ENCODE measurements around the gene RERE.

The RERE gene

GRCh38 chr1:8407652-8408051, 409.8 kb downstream of the RERE start:
- no peak for DNase-seq
- Histone ChIP-seq H3K36me3 (ENCODE audit: control insufficient read depth, insufficient read depth, low read length) (peaks cover 10% of the 10 kb centered on the region), H3K4me1 (ENCODE audit: control insufficient read depth, insufficient read depth, low read length, poor library complexity, severe bottlenecking) (peaks cover 38% of the 10 kb centered on the region), H3K27me3 (replicated peaks; ENCODE audit: control insufficient read depth, insufficient read depth, low read length, poor library complexity, severe bottlenecking) (no peaks in the 10 kb centered on the region), H3K4me3 (ENCODE audit: insufficient read depth, low read depth, low read length, poor library complexity, severe bottlenecking) (peak overlapping the region; percentile 19), H3K9me3 (ENCODE audit: control insufficient read depth, low read length) (no peaks in the 10 kb centered on the region), H3K27ac (ENCODE audit: insufficient read depth, low read length, poor library complexity, severe bottlenecking) (no peak overlapping the region)

DNA sequence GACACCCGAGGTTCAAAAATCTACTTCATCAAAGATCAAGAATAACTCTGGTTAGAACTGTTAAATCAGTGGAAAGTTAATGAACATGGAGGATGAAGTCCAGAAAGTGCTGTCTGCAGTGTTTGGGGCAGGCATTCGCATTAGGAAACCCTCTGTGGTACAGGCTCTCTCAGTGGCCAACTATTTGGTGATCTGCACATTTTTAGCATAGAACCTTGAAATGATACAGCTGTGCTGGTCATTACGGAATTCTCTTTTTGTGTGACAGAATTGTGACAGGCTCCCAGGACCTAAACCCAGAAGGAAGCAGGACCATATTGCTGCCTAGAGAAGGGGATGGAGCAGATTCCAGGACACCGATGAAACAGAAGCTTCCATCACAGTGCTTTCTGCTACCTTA, 410.5 kb downstream of the RERE start:
- no peaks in the 10 kb centered on the region for H3K27me3 ChIP-seq (replicated peaks; ENCODE audit: control insufficient read depth, insufficient read depth, low read length, poor library complexity, severe bottlenecking)
- DNase-seq = no peak
- peaks cover 10% of the 10 kb centered on the region for H3K36me3 ChIP-seq (ENCODE audit: control insufficient read depth, insufficient read depth, low read length)
- no peak overlapping the region for H3K27ac ChIP-seq (ENCODE audit: insufficient read depth, low read length, poor library complexity, severe bottlenecking)
- no peaks in the 10 kb centered on the region for H3K9me3 ChIP-seq (ENCODE audit: control insufficient read depth, low read length)
- no peak overlapping the region for H3K4me3 ChIP-seq (ENCODE audit: insufficient read depth, low read depth, low read length, poor library complexity, severe bottlenecking)
- peaks cover 38% of the 10 kb centered on the region for H3K4me1 ChIP-seq (ENCODE audit: control insufficient read depth, insufficient read depth, low read length, poor library complexity, severe bottlenecking)

- no peak for DNase-seq
- Histone ChIP-seq H3K9me3 (ENCODE audit: control insufficient read depth, low read length) (no peaks in the 10 kb centered on the region), H3K27me3 (replicated peaks; ENCODE audit: control insufficient read depth, insufficient read depth, low read length, poor library complexity, severe bottlenecking) (no peaks in the 10 kb centered on the region), H3K27ac (ENCODE audit: insufficient read depth, low read length, poor library complexity, severe bottlenecking) (no peak overlapping the region), H3K4me1 (ENCODE audit: control insufficient read depth, insufficient read depth, low read length, poor library complexity, severe bottlenecking) (peaks cover 38% of the 10 kb centered on the region), H3K4me3 (ENCODE audit: insufficient read depth, low read depth, low read length, poor library complexity, severe bottlenecking) (no peak overlapping the region), H3K36me3 (ENCODE audit: control insufficient read depth, insufficient read depth, low read length) (peaks cover 10% of the 10 kb centered on the region)
Observed at GRCh38 chr1:8406011-8406410, 411.4 kb downstream of the RERE start.

DNA sequence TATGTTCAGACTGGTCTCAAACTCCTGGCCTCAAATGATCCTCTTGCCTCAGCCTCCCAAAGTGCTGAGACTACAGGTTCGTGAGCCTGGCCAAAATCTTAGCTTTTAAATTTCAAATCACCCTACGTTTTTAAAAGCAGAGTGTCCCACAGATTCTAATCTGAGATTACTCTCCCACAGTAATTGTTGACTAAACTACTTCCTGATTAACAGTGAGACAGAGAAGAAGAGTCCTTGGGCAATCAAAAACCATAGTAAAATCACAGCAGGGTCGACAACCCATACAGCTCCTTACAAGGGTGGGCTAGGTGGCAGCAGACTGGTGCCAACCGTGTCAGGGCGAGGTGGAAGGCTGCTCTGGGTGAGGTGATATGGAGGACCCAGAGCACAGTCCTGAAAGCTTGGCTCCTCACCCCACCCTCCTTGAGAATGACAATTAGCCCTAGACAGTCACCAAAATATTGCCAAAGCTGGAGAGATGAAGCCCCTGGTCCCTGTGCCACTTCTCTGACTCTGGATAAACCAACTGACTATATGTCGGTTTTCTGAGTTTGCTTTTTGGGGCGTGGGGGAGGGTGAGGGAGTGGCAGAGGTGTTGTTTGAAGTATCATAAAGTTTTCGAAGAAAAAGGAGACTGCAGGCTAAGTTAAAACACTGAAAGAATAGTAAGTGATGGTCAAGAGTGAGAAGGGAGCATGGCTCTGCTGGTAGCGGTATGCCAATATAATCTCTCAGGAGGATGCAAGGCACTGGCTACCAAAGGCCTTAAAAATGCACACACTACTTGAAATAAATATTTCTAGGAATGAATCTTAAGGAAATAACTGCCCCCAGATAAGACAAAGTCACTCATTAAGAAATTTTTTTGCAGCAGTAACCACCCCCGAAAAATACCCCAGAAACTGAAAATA, 412.7 kb downstream of the RERE start:
- Histone ChIP-seq H3K4me3 (ENCODE audit: insufficient read depth, low read depth, low read length, poor library complexity, severe bottlenecking) (no peak overlapping the region), H3K9me3 (ENCODE audit: control insufficient read depth, low read length) (no peaks in the 10 kb centered on the region), H3K4me1 (ENCODE audit: control insufficient read depth, insufficient read depth, low read length, poor library complexity, severe bottlenecking) (peaks cover 31% of the 10 kb centered on the region), H3K27me3 (replicated peaks; ENCODE audit: control insufficient read depth, insufficient read depth, low read length, poor library complexity, severe bottlenecking) (no peaks in the 10 kb centered on the region), H3K36me3 (ENCODE audit: control insufficient read depth, insufficient read depth, low read length) (peaks cover 5% of the 10 kb centered on the region), H3K27ac (ENCODE audit: insufficient read depth, low read length, poor library complexity, severe bottlenecking) (no peak overlapping the region)
- no peak for DNase-seq

- Histone ChIP-seq H3K27me3 (replicated peaks; ENCODE audit: control insufficient read depth, insufficient read depth, low read length, poor library complexity, severe bottlenecking) (no peaks in the 10 kb centered on the region), H3K9me3 (ENCODE audit: control insufficient read depth, low read length) (no peaks in the 10 kb centered on the region), H3K36me3 (ENCODE audit: control insufficient read depth, insufficient read depth, low read length) (peaks cover 5% of the 10 kb centered on the region), H3K4me1 (ENCODE audit: control insufficient read depth, insufficient read depth, low read length, poor library complexity, severe bottlenecking) (peaks cover 22% of the 10 kb centered on the region), H3K27ac (ENCODE audit: insufficient read depth, low read length, poor library complexity, severe bottlenecking) (no peak overlapping the region), H3K4me3 (ENCODE audit: insufficient read depth, low read depth, low read length, poor library complexity, severe bottlenecking) (no peak overlapping the region)
- no peak for DNase-seq
Observed at GRCh38 chr1:8402109-8402710, 415.2 kb downstream of the RERE start.

DNA sequence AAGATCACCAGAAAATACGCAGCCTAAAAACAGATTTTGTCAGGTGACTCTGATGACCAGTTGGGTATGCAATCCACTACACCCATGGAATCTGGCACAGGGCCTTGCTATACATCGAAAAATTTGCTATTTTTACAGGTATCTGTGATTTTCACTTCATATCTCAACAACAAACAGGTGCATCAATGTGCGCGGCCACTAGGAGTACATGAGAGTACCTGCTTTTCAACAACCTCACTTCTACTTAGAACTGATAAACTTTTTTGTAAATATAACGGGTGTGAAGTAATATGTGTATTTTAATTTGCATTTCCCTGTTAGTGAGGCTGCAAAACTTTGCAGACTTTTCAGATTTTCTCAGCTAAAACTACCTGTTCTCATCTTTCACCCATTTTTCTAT, 418.8 kb downstream of the RERE start:
- peaks cover 38% of the 10 kb centered on the region for H3K4me1 ChIP-seq (ENCODE audit: control insufficient read depth, insufficient read depth, low read length, poor library complexity, severe bottlenecking)
- no peaks in the 10 kb centered on the region for H3K27me3 ChIP-seq (replicated peaks; ENCODE audit: control insufficient read depth, insufficient read depth, low read length, poor library complexity, severe bottlenecking)
- H3K4me3 ChIP-seq (ENCODE audit: insufficient read depth, low read depth, low read length, poor library complexity, severe bottlenecking) = no peak overlapping the region
- no peak overlapping the region for H3K27ac ChIP-seq (ENCODE audit: insufficient read depth, low read length, poor library complexity, severe bottlenecking)
- no peaks in the 10 kb centered on the region for H3K9me3 ChIP-seq (ENCODE audit: control insufficient read depth, low read length)
- no peaks in the 10 kb centered on the region for H3K36me3 ChIP-seq (ENCODE audit: control insufficient read depth, insufficient read depth, low read length)
- no peak for DNase-seq

DNA sequence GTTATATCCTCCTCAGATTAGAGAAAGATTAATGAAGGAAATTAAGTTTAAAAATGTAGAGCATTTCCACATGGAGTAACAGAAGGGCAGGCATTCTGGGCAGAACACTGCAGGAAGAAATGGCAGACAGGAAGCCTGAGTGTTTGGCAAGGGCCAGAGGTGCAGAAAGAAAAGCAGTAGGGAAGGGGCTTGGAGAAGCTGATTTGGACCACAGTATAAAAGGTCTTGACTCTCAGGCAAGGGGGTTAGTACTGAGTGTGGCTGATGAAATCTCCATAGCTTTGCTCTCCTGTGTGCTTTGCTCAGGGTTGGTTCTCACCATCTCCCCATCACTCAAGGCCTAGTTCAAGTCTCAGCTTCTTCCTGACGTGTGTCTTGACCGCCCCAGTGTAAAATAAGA, 419.4 kb downstream of the RERE start:
- Histone ChIP-seq H3K9me3 (ENCODE audit: control insufficient read depth, low read length) (no peaks in the 10 kb centered on the region), H3K4me3 (ENCODE audit: insufficient read depth, low read depth, low read length, poor library complexity, severe bottlenecking) (no peak overlapping the region), H3K4me1 (ENCODE audit: control insufficient read depth, insufficient read depth, low read length, poor library complexity, severe bottlenecking) (peaks cover 38% of the 10 kb centered on the region), H3K27me3 (replicated peaks; ENCODE audit: control insufficient read depth, insufficient read depth, low read length, poor library complexity, severe bottlenecking) (no peaks in the 10 kb centered on the region), H3K27ac (ENCODE audit: insufficient read depth, low read length, poor library complexity, severe bottlenecking) (no peak overlapping the region), H3K36me3 (ENCODE audit: control insufficient read depth, insufficient read depth, low read length) (no peaks in the 10 kb centered on the region)
- DNase-seq = no peak

DNA sequence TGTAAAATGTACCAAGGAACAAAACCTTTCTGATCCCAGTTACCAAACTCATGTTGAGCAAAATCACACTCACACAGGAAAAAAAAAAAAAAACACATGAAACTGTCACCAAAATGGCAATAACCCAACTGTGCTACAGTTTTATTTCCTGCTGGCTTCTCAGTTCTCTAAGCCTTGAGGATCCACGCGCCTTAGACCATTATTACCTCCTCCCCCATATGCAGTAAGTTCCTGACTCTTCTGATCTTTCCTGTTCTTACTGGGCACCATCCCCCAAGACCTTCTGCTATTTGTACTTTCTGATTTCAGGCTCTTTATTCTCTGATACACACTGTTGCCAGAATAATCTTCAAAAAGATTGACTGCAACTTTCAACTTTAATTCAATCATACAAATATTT, 419.9 kb downstream of the RERE start:
- Histone ChIP-seq H3K4me3 (ENCODE audit: insufficient read depth, low read depth, low read length, poor library complexity, severe bottlenecking) (no peak overlapping the region), H3K4me1 (ENCODE audit: control insufficient read depth, insufficient read depth, low read length, poor library complexity, severe bottlenecking) (peaks cover 38% of the 10 kb centered on the region), H3K27me3 (replicated peaks; ENCODE audit: control insufficient read depth, insufficient read depth, low read length, poor library complexity, severe bottlenecking) (no peaks in the 10 kb centered on the region), H3K27ac (ENCODE audit: insufficient read depth, low read length, poor library complexity, severe bottlenecking) (peak overlapping the region; percentile 9), H3K36me3 (ENCODE audit: control insufficient read depth, insufficient read depth, low read length) (no peaks in the 10 kb centered on the region), H3K9me3 (ENCODE audit: control insufficient read depth, low read length) (no peaks in the 10 kb centered on the region)
- DNase-seq = no peak

GRCh38 chr1:8396786-8397406, 420.5 kb downstream of the RERE start:
- peak overlapping the region; percentile 7 for H3K4me3 ChIP-seq (ENCODE audit: insufficient read depth, low read depth, low read length, poor library complexity, severe bottlenecking)
- H3K27ac ChIP-seq (ENCODE audit: insufficient read depth, low read length, poor library complexity, severe bottlenecking) = no peak overlapping the region
- no peaks in the 10 kb centered on the region for H3K27me3 ChIP-seq (replicated peaks; ENCODE audit: control insufficient read depth, insufficient read depth, low read length, poor library complexity, severe bottlenecking)
- DNase-seq = no peak
- no peaks in the 10 kb centered on the region for H3K9me3 ChIP-seq (ENCODE audit: control insufficient read depth, low read length)
- H3K4me1 ChIP-seq (ENCODE audit: control insufficient read depth, insufficient read depth, low read length, poor library complexity, severe bottlenecking) = peaks cover 38% of the 10 kb centered on the region
- H3K36me3 ChIP-seq (ENCODE audit: control insufficient read depth, insufficient read depth, low read length) = no peaks in the 10 kb centered on the region

Data from effector memory CD4-positive, alpha-beta T cell (primary cell).